ENCODE measurements around the gene TLN1.

Gene TLN1

DNA sequence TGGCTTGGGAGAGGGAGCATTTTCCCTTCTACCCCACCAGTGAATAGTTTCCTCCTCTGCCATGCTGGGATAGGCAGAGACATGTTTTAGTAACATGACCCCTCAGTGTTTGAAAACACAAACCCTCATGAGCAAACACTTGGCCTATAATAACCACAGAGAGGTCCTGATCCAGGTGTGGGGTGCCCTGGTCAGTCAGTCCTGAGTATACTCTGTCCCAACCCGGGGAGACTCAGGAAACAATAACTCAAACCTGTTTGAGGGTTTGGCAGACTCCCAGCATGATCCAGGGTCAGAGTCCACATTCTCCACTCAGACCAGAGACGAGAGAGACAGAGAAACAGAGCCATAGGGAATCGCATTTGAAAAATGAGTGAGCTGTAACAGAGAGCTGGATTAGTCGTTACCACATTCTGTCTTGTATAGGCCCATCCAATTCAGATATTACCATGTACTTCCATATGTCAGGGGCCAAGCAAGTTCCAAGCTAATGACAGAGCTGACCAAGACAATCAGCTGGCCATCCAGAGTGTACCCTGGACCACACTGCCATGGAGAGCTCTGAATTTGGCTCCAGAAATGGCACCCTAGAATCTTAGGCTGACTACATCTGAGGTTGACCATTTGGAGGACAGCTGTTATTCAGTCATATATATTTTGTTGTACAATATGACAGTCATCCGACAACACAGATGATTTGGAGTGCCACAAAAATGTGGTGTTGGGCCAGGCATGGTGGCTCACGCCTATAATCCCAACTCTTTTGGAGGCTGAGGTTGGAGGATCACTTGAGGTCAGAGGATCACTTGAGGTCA is 62.5 kb downstream of the TLN1 start:
- TF ChIP-seq GATA3 (IDR thresholded peaks at IDR 0.05; ENCODE audit: low read depth, low read length) (no peak), GATA2 (IDR thresholded peaks at IDR 0.05; ENCODE audit: low read depth, low read length) (no peak)

DNA sequence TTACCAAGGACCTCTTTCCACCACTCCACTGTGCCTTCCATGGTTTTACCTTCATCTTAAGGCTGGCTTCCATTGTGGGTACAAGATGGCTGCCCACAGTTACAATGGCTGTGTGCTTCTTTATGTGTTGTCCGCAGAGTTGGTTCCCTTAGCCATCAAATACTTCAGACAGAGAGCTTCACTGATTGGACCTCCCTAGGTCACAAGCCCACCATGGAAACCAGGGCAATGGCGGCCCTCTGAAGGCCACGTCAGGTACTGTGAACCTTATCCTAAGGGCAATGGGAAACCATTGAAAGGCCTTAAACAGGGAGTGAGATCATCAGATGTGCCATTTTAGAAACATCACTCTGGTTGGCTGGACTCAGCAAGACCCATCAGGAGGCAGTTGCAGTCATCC is 64.1 kb downstream of the TLN1 start:
- TF ChIP-seq GATA3 (IDR thresholded peaks at IDR 0.05; ENCODE audit: low read depth, low read length) = no peak
- no peak for TF ChIP-seq GATA2 (IDR thresholded peaks at IDR 0.05; ENCODE audit: low read depth, low read length)

DNA sequence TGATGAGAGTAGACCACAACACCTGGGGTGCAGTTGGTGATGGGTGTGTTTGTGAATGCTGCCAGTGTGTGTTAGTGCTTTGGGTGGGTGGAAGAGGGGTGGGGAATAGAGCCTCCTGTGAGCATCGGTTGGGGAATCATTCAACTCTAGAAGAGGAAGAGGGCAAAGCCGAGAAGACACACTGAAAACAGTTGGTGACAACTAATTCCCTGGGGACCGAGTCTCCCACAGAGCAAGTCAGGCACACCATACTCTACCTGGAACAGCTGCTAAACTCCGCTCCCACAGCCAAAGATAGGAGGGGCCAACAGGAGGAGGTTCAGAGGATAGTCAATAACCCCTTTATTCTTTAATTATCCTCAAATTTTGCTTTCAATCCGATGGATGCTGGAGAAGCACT is 65.4 kb downstream of the TLN1 start:
- TF ChIP-seq GATA2 (IDR thresholded peaks at IDR 0.05; ENCODE audit: low read depth, low read length) = no peak
- TF ChIP-seq GATA3 (IDR thresholded peaks at IDR 0.05; ENCODE audit: low read depth, low read length) = no peak

DNA sequence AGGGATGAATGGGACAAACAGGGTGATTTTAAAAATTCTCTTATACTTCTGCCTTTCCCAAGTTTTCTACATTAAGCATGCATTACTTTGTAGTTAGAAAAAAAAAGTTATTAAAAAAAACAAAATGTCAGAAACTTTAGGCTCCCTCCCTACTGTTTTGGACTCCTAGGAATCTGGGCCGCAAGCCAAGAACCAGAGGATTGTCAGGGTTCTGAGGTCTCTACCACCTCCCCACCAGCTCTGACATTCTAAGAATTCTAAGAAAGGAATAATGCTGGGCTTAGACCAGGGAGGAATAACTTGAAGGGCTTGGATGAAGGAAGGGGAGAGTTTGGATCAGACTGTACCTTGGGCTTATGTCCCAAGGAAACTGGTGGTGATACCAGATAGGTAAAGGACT is 66.0 kb downstream of the TLN1 start:
- no peak for TF ChIP-seq GATA2 (IDR thresholded peaks at IDR 0.05; ENCODE audit: low read depth, low read length)
- TF ChIP-seq GATA3 (IDR thresholded peaks at IDR 0.05; ENCODE audit: low read depth, low read length) = no peak

DNA sequence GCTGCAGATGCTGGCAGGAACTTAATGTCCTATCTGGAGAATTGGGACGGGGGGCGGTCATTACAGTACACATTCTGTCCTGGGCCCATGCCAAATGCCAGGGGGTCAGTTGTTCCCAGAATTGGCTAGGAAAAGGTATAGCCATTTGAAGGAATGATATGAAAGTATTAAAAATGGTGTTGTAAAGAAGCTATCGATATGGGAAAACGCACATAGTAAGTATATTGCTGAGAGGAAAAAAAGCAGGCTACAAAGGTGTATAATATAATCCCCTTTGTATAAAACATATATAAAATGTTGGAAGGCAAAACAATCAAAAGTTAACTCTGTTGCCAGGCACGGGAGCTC is 66.5 kb downstream of the TLN1 start:
- TF ChIP-seq GATA3 (IDR thresholded peaks at IDR 0.05; ENCODE audit: low read depth, low read length) (no peak), GATA2 (IDR thresholded peaks at IDR 0.05; ENCODE audit: low read depth, low read length) (no peak)

DNA sequence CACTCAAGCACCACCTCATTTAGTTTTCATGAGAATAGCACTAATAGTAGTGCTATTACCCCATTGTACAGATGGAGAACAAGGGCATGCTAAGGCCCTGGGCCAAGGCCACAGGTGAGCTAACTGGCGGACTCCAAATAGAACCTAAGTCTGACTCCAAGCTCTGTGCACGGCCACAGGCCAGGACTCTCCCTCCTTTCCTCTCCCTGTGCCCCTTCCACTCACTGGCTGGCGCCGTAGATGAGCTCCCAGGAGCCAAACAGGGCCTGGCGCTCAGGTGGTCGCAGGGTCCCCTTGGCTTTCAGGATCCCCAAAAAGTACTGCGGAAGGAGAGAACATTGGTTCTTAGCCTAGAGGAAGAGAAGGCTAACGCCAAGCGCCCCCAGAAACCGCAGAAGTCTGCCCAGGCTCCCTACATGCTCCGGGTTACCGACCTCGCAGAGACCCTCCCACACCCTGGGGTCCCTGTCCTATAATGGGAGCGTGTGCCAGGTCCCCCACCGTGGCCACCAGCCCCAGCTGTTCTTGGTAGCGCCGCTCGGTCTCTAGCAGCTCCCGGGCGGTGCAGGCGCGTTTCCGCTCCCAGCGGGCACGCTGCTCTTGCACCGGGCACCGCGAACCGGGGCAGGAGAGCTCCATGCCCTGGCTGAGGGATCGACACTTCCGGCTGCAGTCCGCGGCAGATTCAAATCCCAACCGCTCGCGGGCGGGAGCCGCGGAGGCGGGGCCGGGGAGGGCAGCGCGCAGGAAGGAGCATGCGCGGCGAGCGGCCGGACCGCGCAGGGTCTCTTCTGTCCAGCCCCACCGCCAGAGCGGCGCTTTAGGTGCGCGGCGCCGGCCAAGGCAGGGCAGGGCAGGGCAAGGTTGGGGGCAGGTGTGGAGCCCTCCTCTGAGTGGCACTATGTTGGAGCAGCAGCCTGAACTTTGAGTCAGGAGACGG is 67.2 kb downstream of the TLN1 start, which contains the start of gene ARHGEF39:
TSS of gene ARHGEF39 (minus strand) at position 665 of the 940 bp plus-strand sequence. CDS start at position 639, 26 bp downstream.
- TF ChIP-seq GATA3 (IDR thresholded peaks at IDR 0.05; ENCODE audit: low read depth, low read length) (no peak), GATA2 (IDR thresholded peaks at IDR 0.05; ENCODE audit: low read depth, low read length) (no peak)

DNA sequence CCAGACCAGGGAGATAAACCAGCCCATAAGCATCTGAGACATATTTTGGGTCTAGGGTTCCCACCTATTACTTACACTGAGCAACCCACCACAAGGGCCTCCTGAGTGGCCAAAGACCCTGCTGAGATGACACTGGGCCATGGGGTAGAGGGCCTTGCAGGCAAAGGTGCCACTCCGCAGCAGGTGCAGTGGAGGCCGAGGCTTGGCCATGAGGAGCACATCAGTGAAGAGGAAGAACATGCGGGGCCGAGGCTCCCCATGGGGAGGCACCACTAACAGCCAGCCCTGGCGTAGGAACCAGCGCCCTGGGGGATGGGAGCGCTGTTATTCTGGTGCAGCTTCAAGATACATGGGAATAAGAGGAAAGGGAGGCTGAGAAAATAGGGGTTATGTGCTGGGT is 69.6 kb downstream of the TLN1 start:
- no peak for TF ChIP-seq GATA2 (IDR thresholded peaks at IDR 0.05; ENCODE audit: low read depth, low read length)
- no peak for TF ChIP-seq GATA3 (IDR thresholded peaks at IDR 0.05; ENCODE audit: low read depth, low read length)

DNA sequence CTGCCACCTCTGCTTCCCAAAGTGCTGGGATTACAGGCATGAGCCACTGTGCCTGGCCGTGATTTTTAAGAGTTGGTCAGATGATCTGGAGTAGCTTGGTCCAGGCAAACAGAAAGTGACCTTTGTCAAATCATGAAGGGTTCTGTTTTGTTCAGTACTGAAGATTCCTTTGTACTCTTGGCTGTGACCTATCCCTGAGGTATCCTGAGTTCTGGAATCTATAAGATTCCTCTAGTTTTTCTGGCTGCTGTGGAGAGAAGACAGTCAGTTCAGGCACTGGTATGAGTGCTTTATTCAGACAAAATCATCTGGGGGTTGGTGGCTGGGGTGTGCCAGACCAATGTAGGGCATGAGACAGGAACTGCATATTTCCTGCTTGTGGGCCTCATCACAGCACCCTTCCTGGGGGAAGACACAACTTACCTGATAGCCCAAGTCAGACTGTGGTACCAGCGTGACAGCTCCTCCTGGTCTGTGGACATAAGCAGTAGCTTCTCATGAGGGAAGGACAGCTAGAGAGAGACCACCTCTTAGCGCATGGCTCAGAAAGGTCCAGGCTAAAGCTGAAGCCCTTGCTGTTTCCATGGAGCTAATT is 70.1 kb downstream of the TLN1 start:
- TF ChIP-seq GATA3 (IDR thresholded peaks at IDR 0.05; ENCODE audit: low read depth, low read length) (no peak), GATA2 (IDR thresholded peaks at IDR 0.05; ENCODE audit: low read depth, low read length) (no peak)

DNA sequence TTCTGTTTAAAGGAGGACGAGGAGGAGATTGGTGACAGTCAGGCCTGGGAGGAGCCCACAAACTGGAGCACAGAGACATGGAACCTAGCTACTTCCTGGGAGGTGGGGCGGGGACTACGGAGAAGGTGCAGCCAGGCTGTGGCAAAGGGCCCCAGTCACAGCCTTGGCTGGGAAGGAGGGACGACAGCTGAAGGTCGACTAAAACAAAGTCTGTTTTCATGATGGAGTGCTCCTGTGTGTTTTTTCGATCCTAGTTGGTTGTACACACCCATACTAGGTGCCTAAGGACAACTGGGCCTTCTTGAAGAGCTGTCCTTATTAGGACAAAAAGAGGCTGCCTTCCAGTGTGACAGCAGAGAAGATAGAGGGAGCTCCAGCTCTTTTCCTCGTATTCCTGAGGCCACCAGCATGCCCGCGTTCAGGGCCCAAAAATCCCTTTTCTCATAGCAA is 71.0 kb downstream of the TLN1 start:
- TF ChIP-seq GATA3 (IDR thresholded peaks at IDR 0.05; ENCODE audit: low read depth, low read length) = no peak
- TF ChIP-seq GATA2 (IDR thresholded peaks at IDR 0.05; ENCODE audit: low read depth, low read length) = no peak

DNA sequence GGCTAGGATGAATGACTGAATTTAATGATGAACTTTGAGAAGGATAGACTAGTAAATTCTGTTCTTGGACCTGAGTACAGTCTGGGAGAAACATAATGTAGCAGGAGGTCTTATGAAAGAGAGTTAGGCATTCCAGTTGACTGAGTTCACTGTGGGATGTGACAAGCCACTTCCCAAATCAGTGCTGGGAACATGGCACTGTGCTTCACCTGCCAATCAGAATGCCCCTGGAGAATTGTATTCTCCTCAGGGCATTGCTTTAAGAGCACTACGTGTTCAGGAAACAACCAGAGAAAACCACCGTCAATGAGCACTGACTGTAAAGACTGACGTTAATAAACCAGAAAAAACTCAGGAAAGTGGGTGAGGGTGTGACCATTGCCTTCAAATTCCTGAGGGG is 72.7 kb downstream of the TLN1 start:
- no peak for TF ChIP-seq GATA2 (IDR thresholded peaks at IDR 0.05; ENCODE audit: low read depth, low read length)
- no peak for TF ChIP-seq GATA3 (IDR thresholded peaks at IDR 0.05; ENCODE audit: low read depth, low read length)

DNA sequence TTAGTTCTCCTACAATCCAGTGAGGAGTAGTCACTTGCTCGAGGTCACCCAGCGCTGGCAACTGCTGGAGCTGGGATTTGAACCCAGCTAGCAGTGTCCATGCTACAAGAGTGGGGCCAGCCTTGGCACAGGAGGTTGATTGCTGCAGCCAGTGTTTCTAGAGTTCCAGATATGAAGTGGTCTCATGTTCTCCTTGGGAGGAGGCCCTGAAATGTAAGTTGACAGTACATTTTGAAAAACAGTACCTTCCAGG is 73.1 kb downstream of the TLN1 start:
- no peak for TF ChIP-seq GATA2 (IDR thresholded peaks at IDR 0.05; ENCODE audit: low read depth, low read length)
- no peak for TF ChIP-seq GATA3 (IDR thresholded peaks at IDR 0.05; ENCODE audit: low read depth, low read length)

DNA sequence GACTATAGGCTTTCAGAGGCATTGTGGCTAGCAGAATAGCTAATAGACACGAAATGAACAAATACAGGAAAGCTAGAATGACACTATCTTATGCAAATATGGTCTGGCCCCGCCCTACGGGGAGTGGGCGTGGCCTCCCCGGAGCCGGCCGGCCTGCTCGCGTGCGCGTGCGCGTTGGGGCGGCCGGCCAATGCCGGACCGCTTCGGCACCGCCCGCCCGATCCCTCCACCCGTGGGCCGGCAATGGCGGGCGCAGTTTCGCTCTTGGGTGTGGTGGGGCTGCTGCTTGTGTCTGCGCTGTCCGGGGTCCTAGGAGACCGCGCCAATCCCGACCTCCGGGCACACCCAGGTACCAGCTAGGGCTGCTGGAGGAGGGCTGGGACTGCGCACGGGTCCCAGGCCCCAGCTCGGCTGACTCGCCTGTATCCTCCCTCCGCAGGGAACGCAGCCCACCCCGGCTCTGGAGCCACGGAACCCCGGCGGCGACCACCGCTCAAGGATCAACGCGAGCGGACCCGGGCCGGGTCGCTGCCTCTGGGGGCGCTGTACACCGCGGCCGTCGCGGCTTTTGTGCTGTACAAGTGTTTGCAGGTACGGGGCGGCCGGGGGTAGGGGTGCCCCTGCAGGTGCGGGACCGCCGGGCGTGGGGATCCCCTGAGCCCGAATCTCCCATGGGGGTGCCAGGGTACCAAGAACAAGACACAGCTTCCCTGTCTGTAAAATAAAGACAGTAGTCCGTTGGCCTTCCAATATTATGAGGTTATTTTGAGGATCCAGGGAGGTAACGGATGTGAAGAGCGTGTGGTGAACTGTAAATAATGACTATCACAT is 73.6 kb downstream of the TLN1 start, which contains the start of gene CCDC107:
TSS of gene CCDC107 (plus strand) at position 156 of the 831 bp plus-strand sequence. CDS start at position 244, 88 bp downstream.
- no peak for TF ChIP-seq GATA2 (IDR thresholded peaks at IDR 0.05; ENCODE audit: low read depth, low read length)
- TF ChIP-seq GATA3 (IDR thresholded peaks at IDR 0.05; ENCODE audit: low read depth, low read length) = no peak

DNA sequence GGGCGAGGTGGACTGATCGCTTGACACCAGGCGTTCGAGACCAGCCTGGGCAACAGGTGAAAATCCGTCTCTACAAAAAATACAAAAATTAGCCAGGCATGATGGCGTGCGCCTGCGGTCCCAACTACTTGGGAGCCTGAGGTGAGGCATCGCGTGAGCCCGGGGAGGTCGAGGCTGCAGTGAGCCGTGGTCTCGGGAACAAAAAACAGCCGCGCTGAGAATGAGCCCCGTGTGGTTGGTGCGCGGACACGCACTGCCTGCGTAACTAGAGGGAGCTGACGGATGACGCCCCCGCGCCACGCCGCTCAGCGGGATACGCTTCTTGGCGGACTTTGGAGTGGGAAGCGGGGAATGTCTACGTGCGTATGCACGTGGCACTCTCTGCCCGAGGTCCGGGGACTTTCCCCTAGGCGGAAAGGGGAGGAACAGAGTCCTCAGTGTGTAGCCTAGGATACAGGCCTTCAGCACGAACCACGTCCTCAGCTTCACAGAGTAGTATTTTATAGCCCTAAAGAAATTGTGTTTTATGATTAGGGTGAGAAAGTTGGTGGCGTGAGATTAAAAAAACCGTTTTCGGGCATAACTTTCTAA is 74.4 kb downstream of the TLN1 start, which contains the start of gene RMRP:
TSS of gene RMRP (minus strand) at position 474 of the 591 bp plus-strand sequence.
- TF ChIP-seq GATA3 (IDR thresholded peaks at IDR 0.05; ENCODE audit: low read depth, low read length) (no peak), GATA2 (IDR thresholded peaks at IDR 0.05; ENCODE audit: low read depth, low read length) (no peak)

Data from SH-SY5Y (cell line).